ENCODE measurements around the gene ANKS1B. TPM values are rescaled to one million over a fixed set of nuclear protein-coding genes. Genes with fewer than 3 reads are reported as not detected.

Gene ANKS1B
- total RNA-seq, 4 donors from 2014 or later: 34.5 to 81.9 (median 71.1) TPM

- H3K36me3 ChIP-seq: no peaks in the 10 kb centered on the region
- no peaks in the 10 kb centered on the region for H3K4me1 ChIP-seq
- DNase-seq: no peak
- H3K4me3 ChIP-seq (replicated peaks in 1 of 3): no peak overlapping the region
- H3K27me3 ChIP-seq: no peaks in the 10 kb centered on the region
- no peaks in the 10 kb centered on the region for H3K9me3 ChIP-seq
- intact Hi-C loops (cut with DNase I): no loop called here
- no peak overlapping the region for H3K27ac ChIP-seq
- TF ChIP-seq CTCF (IDR thresholded peaks at IDR 0.05) (no peak), POLR2A (IDR thresholded peaks at IDR 0.05) (no peak)
Observed at GRCh38 chr12:99119449-99119848, 865.3 kb downstream of the ANKS1B start.

GRCh38 chr12:99111600-99111999 lies 873.1 kb downstream of the ANKS1B start:
- TF ChIP-seq POLR2A (IDR thresholded peaks at IDR 0.05): no peak
- no peak for TF ChIP-seq CTCF (IDR thresholded peaks at IDR 0.05)
- H3K27ac ChIP-seq: no peak overlapping the region
- 71 to 79% methylated on average over 5 of the region's 5 CpGs for WGBS, 2 donors

DNA sequence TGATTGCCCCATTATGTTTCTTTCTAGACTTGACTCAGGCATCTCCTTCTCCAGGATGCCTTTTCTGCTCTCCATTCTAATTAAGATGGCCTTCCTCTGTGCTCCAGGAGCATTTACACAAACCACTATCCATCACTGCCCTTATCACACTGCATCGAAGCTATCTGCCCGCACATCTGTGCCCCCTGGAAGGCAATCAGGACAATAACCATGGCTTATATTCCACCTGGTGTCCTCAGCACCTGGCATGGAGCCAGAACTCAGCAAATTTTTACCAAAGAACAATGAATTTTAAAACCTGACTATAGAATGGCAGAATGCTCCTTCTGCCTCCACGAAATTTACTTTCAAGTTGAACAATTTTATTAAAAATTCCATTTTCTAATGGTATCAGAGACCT lies 873.9 kb downstream of the ANKS1B start:
- Histone ChIP-seq H3K4me3 (replicated peaks in 1 of 3) (no peak overlapping the region), H3K27me3 (no peaks in the 10 kb centered on the region), H3K27ac (no peak overlapping the region), H3K4me1 (no peaks in the 10 kb centered on the region), H3K9me3 (no peaks in the 10 kb centered on the region), H3K36me3 (no peaks in the 10 kb centered on the region)
- no peak for TF ChIP-seq POLR2A (IDR thresholded peaks at IDR 0.05)
- no peak for TF ChIP-seq CTCF (IDR thresholded peaks at IDR 0.05)
- 79 to 87% methylated on average over 3 of the region's 3 CpGs for WGBS, 2 donors
- no peak for DNase-seq
- intact Hi-C loops (cut with DNase I): no loop called here

More at GRCh38 chr12:99111600-99111999, 873.1 kb downstream of the ANKS1B start:
- no peak overlapping the region for H3K4me3 ChIP-seq (replicated peaks in 1 of 3)
- intact Hi-C loops (cut with DNase I): no loop called here
- H3K4me1 ChIP-seq: no peaks in the 10 kb centered on the region
- no peaks in the 10 kb centered on the region for H3K27me3 ChIP-seq
- DNase-seq: no peak
- H3K9me3 ChIP-seq: no peaks in the 10 kb centered on the region
- H3K36me3 ChIP-seq: no peaks in the 10 kb centered on the region

DNA sequence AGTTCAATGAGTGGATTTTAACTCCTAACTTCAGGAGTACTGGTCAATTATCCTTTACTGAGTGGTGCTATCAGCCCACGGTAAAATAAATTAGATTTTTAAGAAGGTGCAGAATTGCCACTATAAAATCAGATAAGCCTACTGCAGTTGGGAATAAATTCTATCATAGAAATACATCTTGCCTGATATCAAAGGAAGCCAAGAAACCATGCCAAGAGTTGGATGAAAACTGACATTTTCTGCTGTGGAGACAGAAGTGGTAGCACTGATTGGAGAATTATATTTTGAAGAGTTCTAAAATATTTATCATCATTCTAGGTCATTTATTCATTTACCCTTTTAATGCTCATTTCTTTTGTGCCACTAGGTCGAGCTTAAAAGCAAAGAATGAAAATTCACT lies 874.5 kb downstream of the ANKS1B start:
- H3K4me3 ChIP-seq (replicated peaks in 1 of 3): no peak overlapping the region
- no peaks in the 10 kb centered on the region for H3K27me3 ChIP-seq
- DNase-seq: no peak
- no peaks in the 10 kb centered on the region for H3K9me3 ChIP-seq
- TF ChIP-seq POLR2A (IDR thresholded peaks at IDR 0.05) (no peak), CTCF (IDR thresholded peaks at IDR 0.05) (no peak)
- H3K4me1 ChIP-seq: no peaks in the 10 kb centered on the region
- H3K36me3 ChIP-seq: no peaks in the 10 kb centered on the region
- H3K27ac ChIP-seq: no peak overlapping the region
- intact Hi-C loops (cut with DNase I): no loop called here
- WGBS, 2 donors: 78 to 84% methylated on average over 2 of the region's 2 CpGs

DNA sequence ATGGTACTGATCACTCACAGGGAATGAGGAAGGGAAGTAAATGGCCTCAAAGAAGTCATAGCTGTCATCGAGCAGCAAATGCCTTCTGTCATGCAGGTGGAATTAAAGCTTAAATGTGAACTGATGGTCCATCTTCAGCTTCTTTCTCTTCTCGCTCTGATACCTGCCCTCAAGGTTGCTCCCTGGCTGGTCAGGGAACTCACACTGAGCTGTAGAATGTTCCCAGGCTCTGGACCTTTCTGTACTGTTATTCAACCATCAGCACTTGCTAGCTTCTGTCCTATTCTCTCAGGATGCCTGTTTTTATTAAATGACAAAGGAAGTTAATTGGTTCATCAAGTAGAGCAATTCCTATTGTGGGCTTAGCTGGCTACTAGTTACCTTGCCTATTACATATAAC lies 875.8 kb downstream of the ANKS1B start:
- Histone ChIP-seq H3K9me3 (no peaks in the 10 kb centered on the region), H3K27ac (no peak overlapping the region), H3K4me3 (replicated peaks in 1 of 3) (no peak overlapping the region), H3K36me3 (no peaks in the 10 kb centered on the region), H3K27me3 (no peaks in the 10 kb centered on the region), H3K4me1 (no peaks in the 10 kb centered on the region)
- DNase-seq: no peak
- intact Hi-C loops (cut with DNase I): no loop called here
- 86 to 91% methylated on average over 2 of the region's 2 CpGs for whole genome bisulfite sequencing, 2 donors
- no peak for TF ChIP-seq CTCF (IDR thresholded peaks at IDR 0.05)
- no peak for TF ChIP-seq POLR2A (IDR thresholded peaks at IDR 0.05)

Measured in thyroid gland (tissue), 4 donors.